ENCODE data around the gene CLN6. TPM values are rescaled to one million over a fixed set of nuclear protein-coding genes. Genes with fewer than 3 reads are reported as not detected.
"Not testable (repeated sequence)": the region's sequence is repeated elsewhere in the genome, so short reads cannot be mapped to it uniquely, and the experiment has no call there.

The CLN6 gene
- total RNA-seq, 2 donors from 2014 or later: 14.9 TPM

DNA sequence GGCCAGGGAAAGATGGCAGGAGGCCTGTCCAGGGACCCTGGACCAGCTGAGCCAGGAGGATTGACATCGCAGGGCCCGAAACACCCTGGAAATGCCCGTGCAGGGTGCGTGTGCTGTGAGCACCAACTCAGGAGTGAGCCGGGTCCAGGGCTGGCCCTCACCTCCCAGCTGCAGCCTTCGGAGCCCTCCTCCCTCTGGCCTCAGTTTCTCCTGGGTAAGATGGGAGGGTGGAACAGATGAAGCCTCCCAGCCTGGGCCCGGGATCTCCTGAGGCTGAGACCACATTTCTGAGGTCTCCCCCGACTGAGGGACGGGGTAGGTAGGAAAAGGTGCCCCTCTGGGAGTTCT, 19.1 kb downstream of the CLN6 start:
- peak; percentile 54 for DNase-seq (ENCODE audit: low spot score)
- intact Hi-C loops (cut with DNase I): no loop called here

DNA sequence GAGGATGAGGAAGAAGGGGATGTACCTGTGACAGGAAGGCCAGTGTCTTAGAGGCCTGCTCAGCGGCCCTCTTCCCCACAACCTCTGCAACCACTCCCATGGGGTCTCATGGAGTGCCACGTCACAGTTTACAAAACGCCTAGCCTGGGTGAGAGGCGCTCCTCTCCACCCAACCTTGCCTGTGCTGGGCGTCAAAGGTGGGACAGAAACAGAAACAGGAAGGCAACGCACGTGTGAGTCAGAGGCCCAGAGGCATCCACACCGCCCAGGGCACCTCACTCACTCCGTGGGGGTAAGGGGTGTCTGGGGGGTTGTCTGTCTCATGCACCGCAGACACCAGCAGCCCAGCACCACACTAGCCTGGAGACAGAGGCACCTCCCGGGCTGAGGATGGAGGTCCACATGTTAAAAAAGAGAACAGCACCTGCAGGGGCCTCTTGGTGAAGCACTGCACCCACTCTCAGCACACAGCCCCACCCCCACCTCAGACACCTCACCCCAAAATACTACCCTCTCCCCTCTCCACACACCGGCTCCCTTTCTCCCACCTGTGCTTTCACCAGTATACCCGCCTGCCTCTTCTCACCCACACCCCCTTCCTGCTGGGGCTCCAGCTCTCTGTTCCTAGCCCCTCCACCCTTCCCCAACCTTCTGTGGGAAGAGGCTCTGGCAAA, 19.7 kb downstream of the CLN6 start:
- DNase-seq (ENCODE audit: low spot score): peak; percentile 57
- intact Hi-C loops (cut with DNase I): loop anchor here in 1 of 2 donors (5.0 kb wide), 1 partner anchor 353 kb away; no protein-coding TSS in a partner anchor

DNA sequence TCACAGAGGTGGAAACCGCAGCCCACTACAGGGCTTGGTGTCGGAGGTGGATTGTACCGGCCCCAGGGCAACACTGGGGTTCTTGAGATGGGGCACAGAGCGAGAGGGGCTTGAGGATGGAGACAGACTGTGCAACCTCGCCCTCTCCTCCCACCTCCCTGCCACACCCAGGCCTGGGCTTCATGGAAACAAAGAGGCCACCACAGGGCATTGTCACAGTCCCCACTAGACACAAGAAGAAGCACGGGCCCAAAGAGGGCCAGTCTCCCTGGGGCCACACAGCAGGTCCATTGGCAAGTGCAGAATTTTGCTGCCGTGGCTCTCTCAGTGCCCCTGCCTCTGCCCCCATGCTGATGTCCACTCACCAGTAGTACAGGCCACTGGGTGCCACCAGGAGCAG, 20.3 kb downstream of the CLN6 start:
- DNase-seq (ENCODE audit: low spot score): peak; percentile 54

DNA sequence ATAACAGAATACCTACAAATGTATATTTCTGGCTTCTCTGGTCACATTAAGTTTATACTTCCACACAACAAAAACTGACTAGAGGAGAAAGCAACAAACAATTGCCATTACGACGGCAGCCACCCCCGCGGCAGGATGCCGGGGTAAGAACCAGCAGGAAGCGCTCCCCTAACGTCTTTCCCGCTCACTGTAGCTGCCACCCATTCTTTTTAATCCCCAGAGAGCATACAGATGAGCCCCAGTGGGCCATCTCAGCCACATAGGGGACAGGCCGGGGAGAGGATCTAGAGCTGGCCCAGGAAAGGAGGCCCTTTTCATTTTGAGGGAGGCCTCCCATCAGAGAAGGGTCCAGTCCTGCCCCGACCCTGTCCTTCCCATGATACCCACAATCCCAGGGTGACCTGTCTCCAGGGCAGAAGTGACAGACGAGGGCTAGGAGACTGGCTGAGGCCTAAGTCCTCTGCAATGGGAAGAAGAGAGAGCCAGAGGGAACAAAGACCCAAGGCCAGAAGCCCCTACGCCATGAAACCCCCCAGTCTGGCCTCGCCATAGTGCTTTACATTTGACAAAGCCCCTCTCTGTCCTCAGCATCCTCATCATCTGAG, 20.8 kb downstream of the CLN6 start:
- intact Hi-C loops (cut with DNase I): loop anchor here in 1 of 2 donors (5.0 kb wide), 1 partner anchor 351 kb away; no protein-coding TSS in a partner anchor

More for the DNA sequence above, 20.3 kb downstream of the CLN6 start:
- intact Hi-C loops (cut with DNase I): loop anchor here in 1 of 2 donors (5.0 kb wide), 1 partner anchor 352 kb away; no protein-coding TSS in a partner anchor

DNA sequence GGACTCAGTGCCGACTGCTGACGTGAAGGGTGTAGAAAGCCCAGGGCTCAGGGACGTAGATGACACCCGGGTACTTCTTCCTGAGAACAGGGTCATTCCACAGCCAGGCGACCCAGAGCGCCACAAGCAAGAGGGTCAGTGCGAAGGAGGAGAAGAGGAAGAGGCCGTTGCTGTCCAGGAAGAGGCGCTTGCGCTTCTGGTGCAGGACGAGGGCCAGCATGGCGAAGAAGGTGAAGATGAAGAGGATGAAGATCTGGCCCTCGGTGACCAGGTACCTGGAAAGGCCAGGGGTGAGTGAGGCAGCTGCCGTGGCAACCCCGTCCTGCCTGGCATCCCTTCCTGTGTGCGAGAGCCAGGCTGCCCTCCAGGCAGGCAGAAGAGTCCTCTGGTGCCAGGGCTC, 21.4 kb downstream of the CLN6 start:
- intact Hi-C loops (cut with DNase I): loop anchor here in 1 of 2 donors (5.0 kb wide), 1 partner anchor 351 kb away; no protein-coding TSS in a partner anchor
- DNase-seq (ENCODE audit: low spot score): peak; percentile 79

More for the DNA sequence above, 20.8 kb downstream of the CLN6 start:
- DNase-seq (ENCODE audit: low spot score): peak; percentile 38

DNA sequence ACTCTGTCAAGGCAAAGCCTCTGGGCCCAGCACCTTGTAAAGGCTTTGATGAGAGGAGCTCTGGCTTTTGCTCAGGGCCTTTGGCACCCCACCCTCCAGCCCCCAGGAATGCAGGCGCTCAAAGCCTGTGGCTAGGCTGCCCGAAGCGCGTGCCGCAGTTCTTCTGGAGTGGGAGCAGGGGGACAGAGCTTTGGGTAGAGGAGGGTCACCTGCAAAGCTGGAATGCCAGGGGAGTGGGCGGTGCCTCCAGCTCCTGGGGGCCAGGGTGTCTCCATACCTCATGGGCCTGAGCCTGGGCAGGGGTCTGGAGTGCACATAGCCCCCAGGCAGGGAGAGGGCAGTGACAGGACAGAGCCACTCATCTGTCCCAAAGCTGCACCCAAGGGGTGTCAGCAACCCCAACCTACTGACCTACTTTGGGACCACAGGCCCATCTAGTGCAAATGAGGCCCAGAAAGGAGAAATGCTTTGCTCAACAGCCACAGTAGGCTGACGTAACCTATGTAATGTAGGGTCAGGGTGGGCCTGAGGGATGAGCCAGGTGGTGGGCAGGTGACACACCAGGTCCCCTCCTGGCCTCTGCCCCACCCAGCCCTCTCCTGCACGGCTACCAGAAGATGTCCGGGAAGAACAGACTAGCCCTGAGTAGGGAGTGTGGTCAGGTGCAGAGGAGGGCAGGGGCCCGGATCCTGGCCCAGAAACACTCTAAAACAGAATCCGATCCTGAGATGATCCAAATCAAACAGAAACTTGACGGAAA, 22.2 kb downstream of the CLN6 start:
- intact Hi-C loops (cut with DNase I): loop anchor here in 1 of 2 donors (5.0 kb wide), 1 partner anchor 350 kb away; no protein-coding TSS in a partner anchor

DNA sequence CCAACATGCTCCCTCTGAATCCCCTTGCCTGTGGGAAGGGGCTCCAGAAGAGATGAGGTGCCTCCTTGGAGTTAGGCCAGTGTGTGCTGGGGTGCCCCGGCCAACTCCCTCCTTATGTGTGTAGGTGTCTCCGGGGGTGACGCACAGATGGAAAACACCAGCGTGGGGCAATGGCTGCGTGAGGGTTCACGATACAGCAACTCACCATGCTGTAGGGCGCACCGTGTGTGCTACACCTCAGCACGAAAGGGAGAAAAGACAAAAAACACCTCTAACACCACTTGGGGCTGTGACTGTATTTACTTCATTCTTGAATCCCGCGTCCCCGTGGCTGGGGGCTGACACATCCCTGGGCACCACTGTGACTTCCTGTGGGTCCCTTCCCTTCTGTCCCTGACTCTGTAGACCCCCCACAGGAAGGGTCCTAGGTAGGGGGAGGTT, 22.8 kb downstream of the CLN6 start:
- DNase-seq (ENCODE audit: low spot score): peak; percentile 73

More for the DNA sequence above, 22.2 kb downstream of the CLN6 start:
- peak; percentile 78 for DNase-seq (ENCODE audit: low spot score)

DNA sequence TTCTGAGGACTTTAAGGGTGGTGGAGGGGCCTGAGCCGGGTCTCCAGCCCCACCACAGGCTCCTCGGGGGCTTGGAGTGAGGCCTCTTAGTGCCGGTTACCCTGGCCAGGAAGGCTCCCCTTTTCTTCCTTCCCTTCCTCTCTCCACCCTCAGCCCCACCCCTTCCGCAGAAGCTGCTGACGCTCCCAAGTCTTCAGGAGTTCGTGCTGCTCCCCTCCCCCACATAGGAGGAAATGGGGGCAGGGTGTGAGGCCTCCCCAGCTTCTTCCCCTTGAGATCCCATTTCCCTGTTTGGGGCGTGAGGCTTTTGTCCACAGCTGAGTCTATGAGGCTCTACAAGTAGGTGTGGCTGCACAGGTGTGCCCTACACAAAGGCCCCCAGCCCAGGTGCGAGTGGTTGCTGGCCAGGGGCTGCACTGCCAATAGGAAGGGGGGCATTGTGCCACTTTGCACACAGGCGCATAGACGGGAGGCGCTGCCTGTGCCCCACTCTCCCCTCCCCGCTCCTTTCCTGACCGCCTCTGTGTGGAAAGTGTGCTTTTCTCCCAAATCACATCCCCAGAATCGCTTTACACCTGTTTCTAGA, 23.5 kb downstream of the CLN6 start:
- DNase-seq (ENCODE audit: low spot score): peak; percentile 92
- intact Hi-C loops (cut with DNase I): loop anchor here in 1 of 2 donors (5.0 kb wide), 1 partner anchor 349 kb away; no protein-coding TSS in a partner anchor

More for the DNA sequence above, 22.8 kb downstream of the CLN6 start:
- intact Hi-C loops (cut with DNase I): loop anchor here in 1 of 2 donors (5.0 kb wide), 1 partner anchor 349 kb away; no protein-coding TSS in a partner anchor

DNA sequence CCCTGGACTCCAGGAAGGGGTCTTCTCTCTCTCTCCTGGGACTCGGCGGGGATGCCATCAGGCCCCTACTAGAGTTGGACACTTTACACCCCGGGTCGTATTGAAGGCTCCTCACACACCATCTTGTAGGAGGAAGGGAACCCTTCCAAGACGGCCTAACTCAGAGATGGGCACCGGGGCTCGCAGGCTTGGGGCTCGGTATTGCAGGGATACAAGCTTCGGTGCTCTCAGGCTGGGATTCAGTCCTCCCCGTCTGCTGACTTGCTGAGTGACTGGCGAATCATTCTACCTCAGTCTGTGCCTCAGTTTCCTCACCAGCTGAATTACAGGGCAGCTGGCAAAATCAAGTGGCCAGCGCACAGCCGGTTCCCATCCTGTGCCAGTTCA, 24.0 kb downstream of the CLN6 start:
- peak; percentile 47 for DNase-seq (ENCODE audit: low spot score)
- intact Hi-C loops (cut with DNase I): loop anchor here in 1 of 2 donors (5.0 kb wide), 1 partner anchor 348 kb away; no protein-coding TSS in a partner anchor

DNA sequence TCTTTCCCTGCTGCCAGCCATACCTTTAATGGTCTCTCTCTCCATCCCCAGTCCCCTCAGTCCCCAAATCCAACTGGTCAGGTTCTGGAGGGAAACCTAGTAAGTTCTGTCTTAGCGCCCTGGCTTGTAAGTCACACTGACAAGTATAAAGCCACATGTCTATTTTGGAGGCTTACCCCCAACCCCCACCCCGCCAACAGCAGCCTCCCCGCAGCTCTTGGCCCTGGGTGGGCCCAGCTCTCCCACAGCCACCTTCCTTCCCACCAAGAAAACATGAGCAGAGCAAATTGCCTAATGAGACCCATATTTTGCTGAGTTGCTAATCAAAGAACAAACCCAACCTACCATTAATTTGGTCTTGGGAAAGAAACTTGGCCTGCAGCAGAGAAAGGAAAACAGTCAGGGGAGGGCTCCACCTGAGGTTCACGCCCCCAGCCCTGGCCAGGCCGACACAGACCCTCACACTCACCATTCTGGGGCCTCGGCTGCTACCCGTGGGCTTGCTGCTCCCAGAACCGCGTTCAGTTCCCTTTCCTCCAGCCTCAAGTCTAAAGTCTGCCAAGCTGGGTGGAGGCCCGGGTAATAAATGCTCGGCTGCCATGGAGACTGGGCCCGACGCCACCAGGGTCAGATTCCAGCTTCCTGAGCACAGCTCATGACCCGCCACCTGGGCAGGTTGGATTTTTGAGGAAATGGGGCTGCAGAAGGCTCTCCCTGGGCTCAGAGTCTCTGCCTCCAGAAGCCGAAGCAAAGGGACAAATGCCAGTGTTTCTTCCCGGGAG, 24.6 kb downstream of the CLN6 start, which contains the start of gene CALML4:
Gene CALML4 (minus strand): TSS at position 557 of the 782 bp plus-strand sequence. CDS start 85 bp downstream, at position 472.
- peak; percentile 93 for DNase-seq (ENCODE audit: low spot score)
- intact Hi-C loops (cut with DNase I): loop anchor here in 1 of 2 donors (5.0 kb wide), 1 partner anchor 348 kb away; no protein-coding TSS in a partner anchor

DNA sequence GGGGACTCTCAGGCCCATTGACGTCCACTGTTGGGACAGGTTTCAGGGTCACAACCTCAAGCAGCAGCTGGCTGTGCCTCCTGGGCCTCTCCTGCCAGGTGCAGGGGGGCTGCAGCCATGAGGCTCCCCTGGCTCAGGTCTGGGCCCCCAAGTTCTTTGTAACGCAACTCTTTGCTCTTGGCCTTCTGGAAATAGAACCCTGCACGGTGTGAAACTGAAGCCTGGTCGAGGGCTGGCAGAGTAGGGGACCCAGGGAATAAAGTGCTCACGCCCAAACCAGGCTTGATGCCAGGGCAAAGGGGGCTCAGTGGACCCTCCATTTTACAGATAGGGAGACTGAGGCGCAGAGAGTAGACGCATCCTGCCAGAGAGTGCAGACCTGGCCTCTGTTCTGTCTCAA, 25.2 kb downstream of the CLN6 start:
- DNase-seq (ENCODE audit: low spot score): no peak
- intact Hi-C loops (cut with DNase I): no loop called here

DNA sequence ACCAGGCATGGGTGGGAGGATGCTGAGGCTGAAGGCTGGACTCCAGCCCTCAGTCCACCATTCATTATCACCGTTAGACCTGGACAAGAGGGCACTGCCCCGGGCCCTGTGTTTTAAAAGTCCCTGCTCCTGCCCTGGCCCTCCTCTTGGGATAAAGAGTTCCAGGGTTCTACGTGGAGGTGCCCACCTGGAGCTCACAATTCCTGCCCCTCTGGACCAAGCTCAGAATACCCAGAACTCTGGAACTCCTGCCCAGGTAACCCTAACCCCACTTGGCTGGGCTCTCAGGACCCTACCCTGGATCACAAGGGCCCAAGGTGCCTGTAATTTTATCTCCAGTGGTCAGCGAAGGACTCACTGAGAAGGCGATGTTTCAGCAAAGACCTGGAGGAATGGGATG, 25.6 kb downstream of the CLN6 start:
- intact Hi-C loops (cut with DNase I): no loop called here
- DNase-seq (ENCODE audit: low spot score): no peak

DNA sequence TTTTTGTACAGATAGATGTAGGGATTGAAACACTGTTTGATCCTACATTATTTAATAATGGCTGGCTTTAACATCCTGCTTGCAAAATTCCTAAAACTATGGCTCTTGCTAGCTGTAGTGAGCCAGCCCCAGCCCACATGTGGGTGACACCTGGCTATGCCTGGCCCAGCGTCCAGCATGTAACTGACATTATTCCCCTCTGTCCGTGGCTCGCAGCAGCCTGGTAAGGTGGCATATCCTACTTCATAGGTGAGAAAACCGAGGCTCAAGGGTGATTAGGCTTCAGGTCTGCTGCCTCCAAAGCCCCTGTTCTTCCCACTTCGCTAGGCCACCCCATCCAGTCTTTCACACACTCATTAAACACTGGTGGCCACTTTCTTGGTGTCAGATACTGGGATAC, 26.0 kb downstream of the CLN6 start:
- intact Hi-C loops (cut with DNase I): no loop called here
- no peak for DNase-seq (ENCODE audit: low spot score)

DNA sequence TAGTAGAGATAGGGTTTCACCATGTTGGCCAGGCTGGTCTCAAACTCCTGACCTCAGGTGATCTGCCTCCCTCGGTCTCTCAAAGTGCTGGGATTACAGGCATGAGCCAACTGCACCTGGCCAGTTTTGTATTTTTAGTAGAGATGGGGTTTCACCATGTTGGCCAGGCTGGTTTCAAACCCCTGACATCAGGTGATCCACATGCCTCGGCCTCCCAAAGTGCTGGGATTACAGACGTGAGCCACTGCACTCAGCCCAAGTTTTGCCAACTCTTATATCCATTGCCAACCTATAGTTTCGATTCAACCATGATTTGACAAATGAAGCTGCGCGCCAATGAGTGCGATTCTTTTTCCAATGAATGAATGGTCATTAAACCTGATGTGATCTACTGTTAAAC, 26.5 kb downstream of the CLN6 start:
- DNase-seq (ENCODE audit: low spot score); intact Hi-C loops (cut with DNase I): not testable (repeated sequence)

DNA sequence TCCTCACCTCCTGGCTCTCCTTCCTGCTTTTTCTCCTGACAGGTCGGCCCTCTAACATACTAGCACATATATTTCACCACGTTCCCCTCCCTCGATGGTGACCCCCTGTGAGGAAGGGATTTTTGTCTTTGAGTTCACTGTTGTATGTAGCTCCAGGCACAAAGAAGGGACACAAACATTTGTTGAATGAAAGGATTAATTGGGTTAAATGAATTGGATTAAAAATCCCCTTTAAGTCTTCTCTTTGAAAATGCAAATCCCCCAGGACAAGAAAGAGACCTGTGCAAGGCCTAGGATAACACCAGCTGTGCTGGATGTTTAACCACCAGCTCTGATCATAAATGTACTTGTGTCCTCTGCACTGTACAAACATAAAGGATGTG, 27.7 kb downstream of the CLN6 start:
- intact Hi-C loops (cut with DNase I): no loop called here
- no peak for DNase-seq (ENCODE audit: low spot score)

DNA sequence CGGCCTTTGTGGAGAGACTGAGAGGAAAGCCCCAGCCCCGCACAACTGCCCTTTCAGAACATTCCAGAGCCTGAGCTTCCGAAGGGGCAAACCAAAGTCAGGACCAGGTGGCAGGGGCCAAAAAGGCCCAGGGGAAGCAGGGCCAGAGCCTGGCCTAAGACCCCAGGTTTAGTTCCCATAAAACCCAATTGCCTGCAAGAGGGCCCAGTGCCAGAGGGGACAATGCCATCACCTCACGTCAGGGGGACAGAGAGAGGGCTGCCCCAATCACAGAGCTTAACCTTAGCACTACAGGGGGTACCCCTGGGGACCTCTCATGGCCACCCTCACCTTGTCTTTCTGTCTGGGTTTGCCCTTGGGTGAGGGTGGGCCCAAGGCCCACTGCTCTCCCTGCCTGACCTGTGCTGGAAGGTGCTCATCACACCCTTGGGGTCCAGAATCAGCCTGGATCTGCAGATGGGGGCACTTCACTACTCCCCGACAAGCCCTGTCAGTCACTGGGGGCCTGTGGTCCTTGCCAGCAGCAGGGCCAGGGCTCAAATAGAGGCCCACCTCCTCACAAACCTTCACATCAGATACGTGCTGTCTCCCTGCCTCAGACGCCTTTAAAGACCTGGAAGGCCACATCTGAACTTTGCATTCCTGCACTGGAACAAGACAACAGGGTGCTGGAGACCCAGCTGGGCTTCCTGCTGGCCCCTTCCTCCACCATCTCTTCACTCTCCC, 28.2 kb downstream of the CLN6 start:
- intact Hi-C loops (cut with DNase I): no loop called here
- DNase-seq (ENCODE audit: low spot score): no peak

DNA sequence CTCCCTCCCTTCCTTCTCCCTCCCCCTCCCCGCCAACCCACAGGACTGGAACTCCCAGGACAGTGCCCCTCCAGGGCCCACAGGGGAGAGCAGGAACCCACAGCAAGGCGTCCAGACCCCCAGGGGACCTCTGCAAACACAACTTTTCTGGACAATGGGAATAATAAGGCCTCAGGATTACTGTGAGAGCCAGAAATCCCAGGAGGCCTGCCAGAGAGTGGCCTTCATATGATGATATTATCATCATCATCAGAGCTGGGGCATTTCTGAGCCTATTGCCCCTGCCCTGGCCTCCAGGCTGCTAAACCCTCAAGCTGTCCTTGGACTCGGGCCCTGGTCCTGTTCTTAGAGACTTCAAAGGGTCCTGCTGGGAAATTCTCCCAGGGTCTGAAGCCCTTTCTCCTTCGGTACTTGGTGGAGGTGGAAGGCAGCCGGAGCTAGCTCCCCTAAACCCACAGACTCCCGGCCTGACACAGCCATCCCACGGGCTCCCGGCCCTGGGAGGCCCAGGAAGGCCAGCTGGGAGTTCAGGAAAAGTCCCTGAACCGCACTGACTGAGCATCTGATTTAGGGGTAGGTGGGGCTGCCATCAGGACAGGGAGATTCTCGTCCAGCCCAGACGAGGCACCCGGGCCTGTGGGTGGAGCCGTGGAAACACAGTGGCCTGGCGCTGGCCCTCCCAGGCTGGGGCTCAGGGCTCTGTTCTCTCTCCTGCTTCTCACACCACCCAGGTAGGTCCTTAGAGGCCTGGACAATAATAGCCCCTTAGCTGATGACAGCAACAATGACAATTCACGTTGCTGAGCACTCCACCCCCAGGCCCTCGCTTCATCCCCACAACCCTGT, 29.3 kb downstream of the CLN6 start:
- DNase-seq (ENCODE audit: low spot score): no peak
- intact Hi-C loops (cut with DNase I): no loop called here
